NCI-H1417 (cell line): Measurements from ENCODE around the gene PDE9A.

Source experiments
- DNase-seq, 3 experiments: peaks; one replicate each; lab custom pipeline; 2025; lab: John Stamatoyannopoulos, UW

The PDE9A gene

DNA sequence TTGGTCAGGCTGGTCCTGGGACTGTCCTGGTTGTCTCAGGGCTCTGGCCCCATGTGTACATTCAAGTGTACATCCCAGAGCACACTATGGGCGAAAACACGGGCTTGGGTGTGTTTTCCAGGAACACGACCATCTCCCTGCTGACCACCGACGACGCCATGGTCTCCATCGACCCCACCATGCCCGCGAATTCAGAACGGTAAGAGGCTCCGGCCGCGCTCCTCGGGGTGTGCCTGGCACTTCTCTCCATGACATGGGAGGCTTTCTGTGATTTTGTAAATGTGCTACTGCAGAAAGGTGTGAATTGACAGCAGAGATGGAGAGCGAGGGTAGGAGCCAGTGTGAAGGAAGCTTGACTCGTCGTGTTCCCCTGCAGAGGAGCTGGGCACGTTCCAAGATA is 34.4 kb downstream of the PDE9A start:
- DNase-seq: no peak

DNA sequence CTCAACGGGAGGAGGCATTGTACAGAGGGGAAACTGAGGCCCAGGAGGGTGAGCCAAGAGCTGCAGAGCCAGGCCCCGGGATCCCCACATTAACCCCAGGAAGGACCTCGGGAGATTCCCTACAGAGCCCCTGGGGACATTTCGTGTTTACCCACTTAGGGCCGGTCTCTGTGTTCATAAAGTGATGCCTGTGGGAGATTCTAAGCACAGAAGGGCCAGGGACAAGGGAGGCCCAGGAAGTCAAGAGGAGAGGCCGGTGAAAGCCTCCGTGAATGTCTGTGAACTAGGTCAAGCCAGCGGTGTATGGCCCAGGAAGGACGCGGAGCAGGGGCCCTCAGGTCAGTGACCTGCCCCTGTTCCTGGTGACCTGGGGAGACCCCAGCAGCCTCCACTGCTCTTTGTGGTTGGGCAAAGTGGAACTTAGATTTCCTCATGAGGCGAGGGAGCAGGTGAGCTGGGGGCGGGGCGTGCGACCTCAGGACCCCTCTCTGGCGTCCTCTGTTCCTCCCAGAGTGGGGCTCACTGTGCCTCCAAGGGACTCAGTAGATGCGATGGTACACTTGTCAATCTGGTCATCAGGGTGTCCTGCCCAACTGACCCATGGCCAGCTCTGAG is 34.9 kb downstream of the PDE9A start:
- no peak for DNase-seq

DNA sequence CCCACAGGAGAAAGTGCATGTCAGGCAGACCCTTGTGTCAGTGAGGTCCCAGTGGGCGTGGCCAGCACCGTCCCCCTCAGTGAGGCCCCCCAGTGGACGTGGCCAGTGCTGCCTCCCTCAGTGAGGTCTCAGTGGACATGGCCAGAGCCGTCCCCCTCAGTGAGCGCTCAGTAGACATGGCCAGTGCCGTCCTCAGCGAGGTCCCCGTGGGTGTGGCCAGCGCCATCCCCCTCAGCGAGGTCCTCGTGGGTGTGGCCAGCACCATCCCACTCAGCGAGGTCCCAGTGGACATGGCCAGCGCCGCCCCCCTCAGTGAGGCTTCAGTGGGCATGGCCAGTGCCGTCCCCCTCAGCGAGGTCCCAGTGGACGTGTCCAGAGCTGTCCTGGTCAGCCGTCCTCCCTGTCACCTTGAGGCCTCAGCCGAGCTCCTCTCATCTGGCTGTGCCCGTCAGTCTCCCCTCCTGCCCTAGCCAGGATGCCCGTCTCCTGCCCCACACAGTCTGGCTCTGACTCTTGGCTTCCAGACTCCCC is 35.5 kb downstream of the PDE9A start:
- DNase-seq: no peak

DNA sequence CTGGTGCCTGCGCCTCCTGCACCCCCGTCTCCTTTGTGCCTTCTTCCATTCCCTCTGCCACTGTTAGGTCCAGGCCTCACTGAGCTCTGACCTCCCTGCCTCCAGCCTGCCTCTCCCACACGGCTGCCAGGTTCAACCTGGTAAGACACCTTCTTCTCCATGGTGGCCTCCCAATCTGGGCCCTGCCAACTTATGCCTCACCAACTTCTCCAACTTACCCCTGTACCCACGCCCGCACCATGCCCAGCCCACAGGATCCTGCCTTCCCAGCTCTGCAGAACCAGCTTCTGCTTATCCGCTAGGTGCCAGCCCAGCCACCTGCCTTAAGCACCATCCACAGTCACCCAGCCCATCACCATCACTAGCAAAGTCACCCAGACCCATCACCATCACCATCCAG is 37.2 kb downstream of the PDE9A start:
- no peak for DNase-seq

DNA sequence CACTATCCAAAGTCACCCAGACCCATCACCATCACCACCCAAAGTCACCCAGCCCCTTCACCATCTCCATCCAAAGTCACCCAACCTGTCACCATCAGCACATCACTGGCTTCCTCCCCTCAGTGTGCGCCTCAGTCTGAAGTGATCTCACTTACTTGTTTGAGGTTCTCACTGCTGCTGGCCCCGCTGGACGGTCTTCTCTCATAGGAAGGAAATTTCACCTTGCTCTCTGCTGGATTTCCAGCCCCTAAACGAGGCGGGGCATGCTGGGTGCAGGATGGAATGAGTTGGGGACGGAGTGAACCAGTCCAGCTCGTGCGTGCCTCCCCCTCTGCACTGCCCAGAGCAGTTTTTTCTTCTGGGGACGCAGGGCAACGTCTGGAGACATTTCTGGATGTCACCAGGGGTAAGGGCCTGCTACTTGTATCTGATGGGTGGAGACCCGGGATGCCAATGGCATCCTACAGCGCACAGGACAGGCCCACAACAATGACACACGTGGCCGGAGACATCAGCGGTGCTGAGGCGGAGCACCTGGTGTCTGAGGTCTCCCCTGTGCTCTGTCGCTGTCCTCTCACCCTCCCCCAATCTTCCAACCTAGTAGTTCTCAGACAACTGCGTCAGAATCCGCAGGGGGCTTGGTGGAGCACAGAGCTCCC is 38.6 kb downstream of the PDE9A start:
- DNase-seq: no peak

DNA sequence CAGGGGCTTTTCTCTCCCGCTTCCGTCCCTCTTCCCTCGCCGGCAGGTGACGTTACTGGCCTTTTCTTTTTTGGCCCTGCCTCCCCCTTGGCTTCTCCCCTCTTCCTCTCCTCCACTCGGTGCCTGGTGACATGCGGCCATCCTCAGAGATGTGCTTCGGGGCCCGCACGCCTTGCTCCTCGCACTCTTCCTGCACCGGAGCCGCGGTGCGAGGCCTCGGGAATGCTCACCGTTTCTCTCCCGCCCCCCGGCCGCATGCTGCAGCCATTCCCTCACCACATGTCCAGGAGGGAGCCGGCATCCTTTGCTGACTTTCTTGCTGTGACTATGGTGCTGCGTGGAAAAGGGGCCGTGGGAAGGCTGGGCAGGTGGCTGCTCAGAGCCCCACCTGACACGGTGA is 39.3 kb downstream of the PDE9A start:
- DNase-seq: no peak

DNA sequence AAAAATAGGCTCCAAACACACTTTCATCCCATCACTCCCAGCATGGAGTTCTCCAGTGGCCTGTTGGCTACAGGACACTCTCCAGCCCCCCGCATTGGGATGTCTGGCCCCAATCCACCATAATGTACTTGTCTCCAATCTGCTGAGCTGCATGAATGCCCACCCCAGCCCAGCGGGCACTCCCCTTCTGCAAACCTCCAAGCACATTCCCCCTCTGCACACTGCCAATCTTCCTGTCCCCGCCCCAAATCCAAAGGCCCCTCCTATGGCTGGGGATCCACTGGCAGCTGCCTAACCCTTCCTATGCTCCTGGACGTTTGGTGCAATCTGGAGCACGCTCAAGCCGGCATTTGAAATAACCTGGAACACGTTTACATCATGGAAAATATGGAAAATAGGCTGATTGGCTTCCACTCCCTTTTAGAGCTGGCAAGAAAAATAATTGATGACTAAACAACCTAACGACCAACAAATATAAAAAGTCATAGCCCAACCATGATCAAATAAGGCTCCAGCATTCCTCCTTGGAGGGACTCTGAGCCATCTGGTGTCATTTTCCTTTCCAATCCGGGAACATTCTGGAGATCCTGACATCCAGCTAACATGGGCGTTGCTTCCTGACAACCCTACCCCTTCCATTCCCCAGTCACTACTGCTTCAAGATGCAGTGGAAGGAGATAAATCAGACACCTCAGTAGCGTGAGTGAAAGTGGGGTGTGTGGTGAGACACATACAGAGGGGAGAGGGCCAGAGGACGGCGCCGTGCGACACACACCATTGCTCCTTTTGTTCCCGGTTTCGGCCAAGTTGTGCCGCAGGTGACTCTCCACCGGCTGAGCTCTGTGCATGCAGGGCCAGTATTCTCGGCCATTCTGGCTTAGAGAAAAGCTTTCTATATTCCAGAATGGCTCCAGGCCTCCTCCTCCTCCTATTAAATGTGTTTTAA is 41.6 kb downstream of the PDE9A start:
- no peak for DNase-seq

DNA sequence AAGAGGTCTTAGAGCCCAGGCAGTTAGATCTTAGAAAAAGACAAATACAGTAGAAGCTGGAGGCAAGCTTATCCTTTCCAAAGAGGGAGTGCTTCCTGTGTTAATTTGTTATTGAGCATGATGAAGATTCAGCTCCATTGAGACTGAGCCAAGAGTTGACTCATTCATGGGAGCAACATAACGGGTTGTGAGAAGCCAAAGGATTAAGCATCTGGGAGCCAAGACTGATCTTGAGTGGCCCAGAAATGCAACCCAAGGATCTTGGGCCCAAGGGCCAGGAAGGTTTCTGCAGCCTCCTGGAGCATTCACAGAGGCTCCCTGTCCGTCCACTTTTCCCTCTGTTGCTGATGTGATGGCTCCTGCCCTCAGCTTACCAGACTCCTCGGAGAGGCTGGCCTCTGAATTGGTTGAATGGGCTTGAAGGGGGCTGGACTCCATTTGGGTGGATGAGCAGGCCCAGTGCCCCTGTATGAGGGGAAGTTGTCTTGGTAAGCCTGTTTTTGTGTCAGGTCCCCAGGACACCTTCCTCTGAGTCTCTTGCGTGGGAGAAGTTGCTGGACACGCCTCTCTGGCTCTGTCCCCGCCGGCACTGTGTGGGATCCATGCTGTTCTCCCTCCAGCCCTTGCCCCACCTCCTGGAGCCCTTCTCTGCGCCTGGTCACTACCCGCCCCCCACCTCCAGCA is 42.4 kb downstream of the PDE9A start:
- no peak for DNase-seq

DNA sequence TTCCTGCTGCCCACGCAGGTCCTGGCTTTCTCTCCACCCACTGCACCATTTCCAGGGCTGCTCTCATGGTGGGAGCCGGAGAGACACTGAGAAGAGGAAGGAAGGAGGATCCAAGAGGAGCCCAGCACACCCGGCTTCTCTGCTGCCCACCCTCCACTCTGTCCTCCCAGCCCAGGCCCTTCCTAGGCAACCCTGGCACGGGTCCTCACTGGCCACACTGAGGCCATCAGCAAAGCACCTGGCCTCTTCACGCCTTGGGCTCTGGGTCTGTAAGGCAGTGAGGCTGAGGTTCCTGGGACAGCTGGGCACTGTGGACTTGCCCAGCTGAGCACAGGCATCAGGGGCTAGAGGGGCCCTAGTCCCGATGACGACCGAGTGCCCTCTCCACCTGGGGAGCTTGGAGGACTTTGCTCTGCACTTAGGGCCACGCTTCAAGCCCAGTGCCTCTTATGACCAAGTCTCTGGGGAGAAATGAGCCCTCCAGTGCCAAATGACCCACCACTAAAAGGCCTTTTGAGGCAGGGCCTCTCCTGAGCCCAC is 43.1 kb downstream of the PDE9A start:
- DNase-seq: no peak

DNA sequence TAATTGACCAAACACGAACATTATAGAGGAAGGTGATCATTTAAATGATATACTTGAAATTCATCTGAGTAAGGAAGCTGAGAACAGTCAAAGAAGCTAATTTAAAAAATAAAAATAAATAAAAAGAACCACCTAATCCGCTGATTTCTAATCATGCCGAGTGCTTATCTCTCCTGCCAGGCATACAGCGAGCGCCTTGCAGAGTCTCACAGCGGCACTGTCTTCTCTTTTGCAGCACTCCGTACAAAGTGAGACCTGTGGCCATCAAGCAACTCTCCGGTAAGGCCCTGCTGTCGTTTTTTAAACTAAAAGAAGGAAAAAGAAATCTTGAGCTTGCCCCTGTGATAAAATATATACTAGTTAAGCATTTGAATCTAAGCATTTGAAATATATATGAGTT is 45.3 kb downstream of the PDE9A start:
- DNase-seq: peak in 2 of 3 experiments; percentile 49 to 81

DNA sequence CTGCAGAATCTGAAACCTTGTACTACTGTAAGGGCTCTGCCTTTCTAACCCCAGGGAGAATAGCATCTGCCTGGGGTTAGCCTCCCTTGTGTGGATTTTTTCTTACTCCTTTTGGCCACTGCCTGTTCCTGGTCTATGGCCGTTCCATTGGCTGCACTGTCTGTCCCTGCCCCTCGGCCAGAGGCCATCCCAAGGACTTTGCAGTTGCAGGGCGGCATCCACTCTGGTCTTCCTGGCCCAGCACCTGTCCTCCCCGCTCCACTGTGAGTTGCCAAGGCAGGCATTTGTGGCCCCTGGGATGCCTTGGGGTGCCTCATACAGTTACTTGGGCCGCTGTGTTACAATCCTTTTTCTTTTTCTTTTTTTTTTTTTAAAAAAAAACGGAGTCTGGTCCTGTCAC is 45.8 kb downstream of the PDE9A start:
- no peak for DNase-seq

DNA sequence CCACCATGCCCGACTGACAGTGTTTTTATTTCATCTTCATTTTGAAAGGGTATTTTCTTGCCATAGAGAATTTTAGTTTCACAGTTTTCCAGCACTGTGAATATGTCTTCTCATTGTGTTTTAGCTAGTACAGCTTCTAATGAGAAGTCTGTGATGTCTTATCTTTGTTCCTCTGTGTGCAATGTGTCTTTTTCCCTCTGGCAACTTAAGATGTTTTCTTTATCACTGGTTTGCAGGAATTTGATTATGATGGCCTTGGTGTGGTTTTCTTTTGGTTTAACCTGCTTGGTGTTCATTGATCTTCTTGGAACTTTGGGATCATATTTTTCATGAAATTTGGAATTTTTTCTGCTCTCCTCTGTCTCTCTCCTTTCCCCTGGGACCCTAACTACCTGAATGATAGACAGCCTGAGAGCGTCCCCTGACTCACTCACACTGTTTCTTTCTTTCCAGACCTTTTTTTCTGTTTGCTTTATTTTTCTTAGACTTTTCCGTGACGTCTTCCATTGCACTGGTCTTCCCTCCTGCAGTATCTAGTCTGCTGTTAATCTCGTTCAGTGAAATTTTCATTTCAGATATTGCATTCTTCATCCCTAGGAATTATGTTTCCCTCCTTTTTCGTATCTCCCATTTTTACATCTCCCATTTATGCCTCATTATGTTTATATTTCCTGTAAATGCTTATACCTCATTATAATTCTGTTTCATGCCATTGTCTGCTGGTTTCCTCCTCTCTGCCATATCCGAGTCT is 48.5 kb downstream of the PDE9A start:
- no peak for DNase-seq

DNA sequence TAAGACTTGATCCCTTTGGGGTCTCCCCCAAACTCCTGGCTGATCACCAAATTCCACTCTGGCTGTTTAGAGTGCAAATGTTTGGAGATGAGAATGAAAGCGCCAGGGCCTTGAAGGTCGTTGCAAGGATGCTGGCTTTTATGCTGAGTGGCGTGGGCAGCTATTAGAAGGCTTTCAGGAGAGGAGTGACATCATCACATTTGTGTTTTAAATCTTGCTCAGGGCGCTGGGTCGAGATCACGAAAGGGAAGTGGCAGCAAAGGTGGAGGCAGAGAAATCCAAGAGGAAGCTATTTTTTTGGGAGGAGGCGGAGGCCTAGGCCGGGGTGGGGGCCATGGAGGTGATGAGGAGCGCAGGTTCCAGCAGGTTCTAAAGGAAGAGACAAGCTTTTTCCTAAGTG is 49.3 kb downstream of the PDE9A start:
- DNase-seq: no peak

DNA sequence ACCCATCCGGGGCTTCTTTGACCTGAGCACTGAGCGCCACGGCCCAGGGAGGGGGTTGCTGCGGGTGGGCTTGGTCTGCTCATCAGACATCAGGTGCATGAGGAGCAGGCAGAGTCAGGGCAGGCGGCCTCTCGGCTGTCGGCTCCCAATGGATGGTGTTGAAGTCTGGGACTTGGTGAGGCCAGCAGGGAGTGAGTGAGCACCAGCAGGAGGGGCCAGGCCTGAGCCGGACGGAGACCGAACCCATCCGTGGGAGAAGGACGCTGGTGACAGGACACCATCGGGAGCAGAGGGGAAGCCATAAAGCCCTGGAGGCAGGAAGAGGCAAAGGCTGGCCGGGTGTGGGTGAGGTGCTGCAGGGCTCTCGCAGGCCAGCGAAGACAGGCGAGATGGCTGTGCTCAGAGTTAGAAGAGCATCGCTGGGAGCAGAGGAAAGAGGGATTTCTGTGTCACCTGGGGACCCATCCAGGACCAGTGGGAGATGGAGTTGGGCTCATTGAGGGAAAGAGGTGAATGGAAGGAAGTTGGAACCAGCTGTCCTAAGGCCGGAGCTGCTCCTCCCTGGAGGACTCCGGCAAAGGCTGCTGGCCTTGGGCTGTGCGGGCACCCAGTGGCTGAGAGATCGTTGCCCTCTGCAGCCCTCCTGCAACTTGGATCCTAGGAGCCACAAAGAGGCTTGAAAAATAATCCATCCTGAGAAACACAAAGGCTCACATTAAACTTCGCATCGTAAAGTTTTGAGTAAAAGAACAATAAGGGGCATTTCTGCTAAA is 49.9 kb downstream of the PDE9A start:
- no peak for DNase-seq

DNA sequence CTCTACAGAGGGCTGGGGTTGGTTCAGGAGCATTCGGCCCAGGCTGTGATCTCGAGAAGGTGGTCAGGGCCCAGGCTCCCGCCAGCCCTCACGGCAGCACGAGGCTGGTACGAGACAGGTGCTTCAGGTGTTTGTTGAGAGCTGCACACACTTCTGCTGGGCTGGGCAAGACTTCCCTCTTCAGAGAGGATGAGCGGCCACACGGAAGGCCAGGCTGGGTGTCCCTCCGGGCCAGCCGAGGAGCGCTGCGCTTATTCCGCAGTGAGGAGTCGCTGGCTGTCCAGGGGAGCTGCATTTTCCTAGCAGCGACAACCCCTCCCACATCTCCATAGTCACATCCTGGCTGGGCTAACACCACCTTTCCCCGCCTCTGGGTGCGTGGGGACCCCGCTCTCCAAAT is 50.5 kb downstream of the PDE9A start:
- DNase-seq: no peak

DNA sequence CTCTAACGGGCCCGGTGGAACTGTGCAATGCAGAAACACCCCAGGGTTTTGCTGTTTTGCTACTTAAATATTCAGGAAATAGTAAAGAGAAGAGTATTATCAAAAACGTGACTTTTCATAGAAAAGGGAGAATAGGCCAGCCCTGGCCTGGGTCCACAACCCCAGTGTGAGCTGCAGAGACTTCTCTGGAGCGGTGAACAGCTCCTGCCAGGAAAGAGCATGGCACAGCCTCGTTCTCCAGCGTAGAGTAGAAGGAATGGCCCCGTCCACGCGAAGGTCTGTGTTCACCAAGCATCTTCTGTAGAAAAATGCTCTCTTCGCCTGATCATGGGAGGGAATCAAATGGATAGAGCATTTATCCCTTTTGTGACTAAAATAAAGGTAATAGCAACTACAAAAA is 51.4 kb downstream of the PDE9A start:
- DNase-seq: no peak

DNA sequence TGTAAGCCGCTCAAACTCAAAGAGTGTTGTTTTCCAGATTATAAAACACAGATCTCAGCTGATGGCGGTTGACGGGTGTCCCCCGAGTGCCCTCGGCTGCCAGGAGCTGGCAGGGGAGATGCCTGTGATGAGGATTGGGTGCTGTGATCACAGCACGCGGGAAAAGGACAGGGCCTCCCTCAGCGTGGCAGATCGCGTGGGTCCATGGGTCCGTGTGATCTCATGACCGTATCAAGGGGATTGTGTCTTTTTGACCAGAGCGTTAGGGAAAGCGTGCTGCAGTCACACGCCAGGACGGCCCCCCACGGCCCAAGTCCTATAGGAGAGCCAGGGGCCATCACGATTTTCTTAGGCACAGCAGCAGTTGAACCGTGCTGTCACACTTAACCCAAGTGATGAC is 51.9 kb downstream of the PDE9A start:
- DNase-seq: no peak

DNA sequence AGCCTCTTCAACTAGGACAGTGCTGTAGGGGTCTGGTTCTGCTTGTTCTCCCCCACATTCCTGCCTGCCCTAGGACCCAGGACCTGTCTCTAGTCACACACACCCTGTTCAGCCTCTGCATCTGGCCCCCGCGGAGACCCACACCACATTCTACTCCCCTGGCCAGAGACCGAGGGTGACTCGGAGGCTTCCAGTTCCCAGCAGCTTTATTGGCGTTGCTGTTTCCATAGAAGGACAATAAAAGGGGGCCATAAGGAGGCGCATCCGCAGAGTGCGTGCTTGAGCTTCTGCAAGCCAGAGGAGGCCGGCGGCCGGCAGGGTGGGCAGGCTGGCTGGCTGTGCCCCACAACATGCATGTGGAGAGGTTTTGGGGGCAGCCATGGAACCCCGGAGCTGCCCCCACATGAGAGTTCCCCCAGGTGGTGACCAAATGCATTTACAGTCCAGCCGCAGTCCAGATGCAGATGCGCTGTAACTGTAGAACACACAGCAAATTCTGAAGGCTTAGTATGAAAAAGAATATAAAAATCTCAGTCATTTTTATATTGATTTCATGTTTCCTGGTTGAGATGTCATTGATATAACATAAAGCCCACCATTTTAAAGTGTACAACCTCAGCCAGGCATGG is 52.4 kb downstream of the PDE9A start:
- DNase-seq: no peak

DNA sequence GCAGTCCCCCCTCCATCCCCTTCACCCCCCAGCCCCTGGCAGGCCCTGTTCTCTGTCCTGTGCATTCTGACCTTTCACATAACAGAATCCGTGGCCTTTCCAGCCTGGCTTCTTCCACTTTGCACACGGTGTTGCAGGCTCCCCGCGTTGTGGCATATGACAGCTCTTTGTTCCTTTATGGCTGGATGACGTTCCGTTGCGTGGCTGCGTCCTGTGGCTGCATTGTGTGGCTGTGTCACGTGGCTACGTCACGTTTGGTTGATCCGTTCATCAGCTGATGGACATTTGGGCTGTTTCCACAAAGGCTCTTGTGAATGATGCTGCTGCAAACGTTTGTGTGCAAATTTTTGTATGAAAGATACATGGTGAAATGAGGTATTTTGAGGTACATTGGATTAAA is 53.3 kb downstream of the PDE9A start:
- DNase-seq: no peak
